GM10266 (cell line): ENCODE measurements around the gene PSEN1.

ENCODE experiments used
- DNase-seq: peaks from one replicate; pipeline ENCODE4 v3.0.0; 2012; ENCODE audit errors: extremely low spot score
- CTCF ChIP-seq: IDR thresholded peaks from 2 replicates; pipeline ENCODE4 v1.5.1; 2012; ENCODE audit warnings: mild to moderate bottlenecking, low read depth; ENCODE audit not compliant: control insufficient read depth, insufficient read depth; ENCODE audit errors: missing control alignments

The PSEN1 gene

GRCh38 chr14:73116079-73116665, 20.1 kb upstream of the PSEN1 start:
- no peak for TF ChIP-seq CTCF
- DNase-seq: no peak

- no peak for DNase-seq
These were observed 12.0 kb upstream of the PSEN1 start for GRCh38 chr14:73124180-73124894.

GRCh38 chr14:73125169-73125588, 11.1 kb upstream of the PSEN1 start:
- no peak for DNase-seq
- TF ChIP-seq CTCF: no peak

More at GRCh38 chr14:73124180-73124894, 12.0 kb upstream of the PSEN1 start:
- no peak for TF ChIP-seq CTCF

- no peak for TF ChIP-seq CTCF
- no peak for DNase-seq
These were observed 10.6 kb upstream of the PSEN1 start for GRCh38 chr14:73125746-73126145.

GRCh38 chr14:73133795-73134194, 2.5 kb upstream of the PSEN1 start:
- DNase-seq: no peak
- TF ChIP-seq CTCF: no peak

- DNase-seq: no peak
- no peak for TF ChIP-seq CTCF
These were observed 271 bp upstream of the PSEN1 start for GRCh38 chr14:73136085-73136386.

- no peak for TF ChIP-seq CTCF
- DNase-seq: no peak
These were observed 4.6 kb downstream of the PSEN1 start for GRCh38 chr14:73140811-73141323.
